GM18858 (cell line): ENCODE data around the gene HSFX2.
A peak's percentile ranks its signal among the peaks of the same experiment; 100 is the strongest.
"Not testable (repeated sequence)": the region's sequence is repeated elsewhere in the genome, so short reads cannot be mapped to it uniquely, and the experiment has no call there.

Experiments used
- ATAC-seq: cut with Tn5 transposase; IDR thresholded peaks from one replicate; pipeline ENCODE4 v1.9.1; 2021; ENCODE audit not compliant: unreplicated experiment

Gene HSFX2

DNA sequence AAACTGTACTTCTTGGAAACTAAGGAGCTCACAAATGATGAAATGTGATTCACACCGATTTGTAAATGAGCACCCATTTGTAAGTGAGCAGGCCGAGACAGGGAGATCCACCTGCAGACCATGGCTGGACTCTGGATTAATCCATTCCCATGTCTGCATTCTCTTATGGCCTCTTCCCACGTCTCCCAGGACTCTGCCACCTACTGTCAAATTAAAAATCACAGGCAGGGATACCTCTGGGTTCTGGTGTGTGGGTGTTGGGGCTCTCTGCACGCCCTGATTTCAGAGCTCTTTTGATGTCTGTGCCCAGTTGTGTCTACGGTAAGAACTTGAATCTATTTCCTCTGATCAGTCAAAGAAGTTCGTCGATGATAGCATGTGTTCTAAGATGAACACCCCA is 4.1 kb downstream of the HSFX2 start:
- not testable (repeated sequence) for ATAC-seq

DNA sequence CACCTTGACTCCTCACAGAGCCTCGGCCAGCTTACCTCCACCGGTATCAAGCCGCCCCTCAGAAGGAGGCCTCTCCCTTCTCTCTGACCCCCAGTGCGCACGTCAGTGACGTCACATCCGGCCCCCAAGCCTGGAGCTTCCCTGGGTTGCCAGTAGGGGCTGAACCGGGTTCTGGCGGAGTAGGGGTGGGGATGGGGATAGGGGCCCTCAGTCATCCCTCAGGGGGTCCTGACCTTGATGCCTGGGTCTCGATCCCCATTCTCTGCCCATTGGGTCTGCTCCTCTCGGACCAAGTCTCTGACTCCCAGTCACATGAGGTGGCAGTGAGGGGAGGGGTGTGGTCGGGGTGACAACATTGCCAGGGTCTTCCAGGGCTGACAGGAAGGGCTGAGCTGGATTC is 7.8 kb downstream of the HSFX2 start, which contains the start of gene MAGEA9B:
TSS of gene MAGEA9B (minus strand) at position 101 of the 400 bp plus-strand sequence. CDS start 4,280 bp downstream, outside the sequence.
- not testable (repeated sequence) for ATAC-seq

DNA sequence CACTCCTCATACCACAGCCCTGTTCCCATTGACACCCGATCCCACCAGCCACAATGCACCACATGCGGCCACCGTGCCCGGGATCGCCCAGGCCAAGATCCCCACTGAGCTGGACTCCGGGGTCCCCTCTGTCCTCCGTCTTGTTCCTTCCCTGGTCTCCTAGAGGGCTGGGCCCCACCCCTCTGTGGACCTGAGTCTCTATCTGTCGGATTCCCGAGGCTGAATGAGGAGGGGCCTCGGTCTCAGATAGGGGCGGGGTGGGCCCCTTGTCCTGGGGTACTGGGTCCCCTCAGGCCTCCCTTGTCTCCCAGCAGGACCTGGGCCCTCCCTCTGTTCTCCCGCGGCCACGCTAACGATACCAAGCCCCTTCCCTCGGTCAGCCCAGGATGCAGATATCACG is 9.5 kb downstream of the HSFX2 start:
- not testable (repeated sequence) for ATAC-seq

DNA sequence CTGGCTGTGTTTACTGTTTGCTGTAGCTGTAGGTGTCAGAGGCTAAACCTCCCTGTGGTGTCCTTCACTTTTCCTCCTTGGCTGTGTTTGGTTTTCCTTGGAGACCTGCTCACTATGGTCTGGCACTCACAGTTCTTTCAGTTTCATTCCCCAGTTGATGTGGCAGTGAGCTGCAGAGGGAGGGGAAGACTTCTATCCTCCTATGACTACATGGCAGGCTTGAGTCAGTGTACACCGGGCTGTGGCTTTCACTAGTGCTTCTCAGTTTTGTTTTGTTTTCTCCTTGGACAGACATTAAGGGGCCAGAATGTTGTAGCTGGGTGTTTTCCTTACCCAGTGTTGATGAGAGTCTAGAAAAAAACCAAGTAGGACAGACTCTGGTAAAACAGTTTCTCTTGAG is 21.7 kb downstream of the HSFX2 start:
- peak; percentile 100 for ATAC-seq

DNA sequence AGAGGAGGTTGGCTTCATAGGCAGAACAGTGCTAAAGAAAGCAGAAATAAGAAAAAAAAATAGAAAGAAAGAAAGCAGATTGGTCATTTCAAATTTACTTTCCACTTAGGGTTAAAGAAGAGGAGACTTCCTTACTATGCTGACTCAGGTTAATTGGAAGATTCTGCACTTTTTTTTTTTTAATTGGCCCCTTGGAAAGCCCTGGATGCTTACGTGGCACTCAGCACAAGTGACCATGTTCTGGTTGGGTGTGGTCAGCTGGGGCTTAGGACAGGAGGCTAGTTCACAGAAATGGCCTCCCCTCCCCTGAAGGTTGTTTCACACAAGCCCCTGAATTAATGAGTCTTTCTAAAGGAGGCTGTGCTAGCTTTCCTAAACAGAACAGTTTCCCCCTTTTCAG is 22.4 kb downstream of the HSFX2 start:
- ATAC-seq = no peak

GRCh38 chrX:149571770-149572169 is 23.3 kb downstream of the HSFX2 start:
- ATAC-seq = no peak

- ATAC-seq = no peak
These were observed 24.4 kb downstream of the HSFX2 start for GRCh38 chrX:149570668-149571067.

GRCh38 chrX:149569770-149570169 is 25.3 kb downstream of the HSFX2 start:
- no peak for ATAC-seq

DNA sequence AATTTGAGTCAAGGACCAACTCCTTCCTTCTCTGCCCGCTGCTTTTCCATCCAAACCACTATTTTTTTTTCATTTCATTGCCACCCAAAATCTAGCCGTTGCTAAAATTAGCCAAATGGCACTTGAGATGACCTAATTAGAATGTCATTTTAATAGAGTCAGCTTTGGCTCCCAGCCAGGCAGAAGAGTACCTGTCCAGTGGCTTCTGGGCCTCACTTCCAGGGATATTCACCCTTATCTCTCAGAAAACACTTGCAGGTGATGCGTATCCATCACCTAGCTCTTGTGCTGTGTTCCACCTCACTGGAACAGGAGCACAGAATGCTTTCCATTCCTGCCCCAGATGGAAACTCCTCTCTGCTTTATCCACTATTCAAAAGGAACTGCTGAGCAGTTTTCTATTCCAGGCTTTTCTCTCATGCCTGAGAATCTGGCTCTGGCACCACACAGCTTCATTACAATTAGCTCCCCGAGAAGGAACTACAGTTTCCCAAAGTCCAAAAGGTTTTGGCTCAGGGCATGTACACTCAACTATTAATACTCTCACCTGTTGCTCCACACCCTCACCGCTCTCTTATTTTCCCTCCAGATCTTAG is 26.3 kb downstream of the HSFX2 start:
- no peak for ATAC-seq

DNA sequence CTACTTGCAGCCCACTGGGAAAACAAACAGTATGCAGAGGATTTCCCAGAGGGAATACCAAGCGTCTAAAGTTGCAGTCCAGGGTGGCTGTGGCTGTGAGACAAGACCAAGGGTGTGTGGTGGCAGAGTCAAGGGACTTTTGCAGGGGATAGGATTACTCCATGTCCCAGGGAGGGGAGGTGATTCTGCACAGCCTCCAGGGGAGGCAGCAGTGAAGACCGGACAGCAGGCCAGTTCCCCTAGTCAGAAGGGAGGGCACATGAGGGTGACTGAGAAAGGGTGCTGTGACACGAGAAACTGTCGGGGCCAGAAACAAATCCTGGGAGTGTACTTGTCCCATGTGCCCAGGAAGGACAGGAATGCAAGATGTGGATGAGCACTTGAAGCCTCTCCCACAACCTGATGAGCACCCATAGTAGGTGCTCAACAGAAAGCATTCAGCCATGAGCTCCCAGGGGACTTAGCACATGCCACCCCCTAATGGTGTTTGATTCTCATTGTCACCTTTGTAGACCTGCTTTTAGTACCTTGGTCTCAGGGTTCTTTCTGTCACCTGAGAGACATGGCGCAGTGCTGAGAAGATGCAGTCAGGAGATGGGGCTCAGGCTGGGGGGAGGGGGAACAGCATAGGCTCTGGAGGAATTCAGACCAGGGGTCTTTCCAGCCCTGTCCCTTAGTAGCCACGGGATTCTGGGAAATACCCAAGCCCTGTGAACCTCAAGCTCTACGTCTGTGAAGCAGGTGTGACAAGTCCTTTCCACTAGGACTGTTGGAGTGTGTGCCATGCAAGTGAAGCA is 27.3 kb downstream of the HSFX2 start:
- no peak for ATAC-seq

DNA sequence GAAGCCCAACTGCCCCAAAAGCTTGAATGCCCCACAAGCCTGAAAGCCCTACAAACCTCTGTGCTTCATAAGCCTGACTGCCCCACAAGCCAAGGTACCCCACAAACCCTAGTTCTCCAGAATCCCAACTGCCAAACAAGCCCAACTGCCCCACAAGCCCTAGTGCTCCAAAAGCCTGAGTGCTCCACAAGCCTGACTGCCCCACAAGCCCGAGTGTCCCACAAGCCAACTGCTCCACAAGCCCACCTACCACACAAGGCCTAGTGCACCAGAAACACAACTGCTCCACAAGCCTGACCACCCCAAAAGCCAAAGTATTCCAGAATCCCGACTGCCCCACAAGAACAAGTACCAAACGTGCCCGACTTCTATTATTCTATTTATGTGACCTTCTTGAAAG is 31.8 kb downstream of the HSFX2 start:
- no peak for ATAC-seq

- not testable (repeated sequence) for ATAC-seq
These were observed 39.9 kb downstream of the HSFX2 start for GRCh38 chrX:149555251-149555650.

DNA sequence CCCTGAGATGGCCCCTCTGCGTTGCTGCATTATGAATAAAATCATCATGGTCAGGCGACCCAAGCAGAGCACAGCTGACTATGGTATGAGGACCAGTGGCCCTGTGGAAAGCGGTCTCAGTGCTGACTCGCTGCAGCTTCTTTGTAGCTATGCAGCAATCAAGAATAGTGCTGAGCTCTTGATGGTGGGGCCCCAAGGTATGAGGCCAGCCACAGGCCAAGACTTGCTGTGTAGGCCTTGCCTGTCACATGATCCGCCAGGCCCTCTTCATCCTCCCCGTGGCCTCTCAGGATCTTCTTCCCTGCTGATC is 43.2 kb downstream of the HSFX2 start:
- ATAC-seq = not testable (repeated sequence)

DNA sequence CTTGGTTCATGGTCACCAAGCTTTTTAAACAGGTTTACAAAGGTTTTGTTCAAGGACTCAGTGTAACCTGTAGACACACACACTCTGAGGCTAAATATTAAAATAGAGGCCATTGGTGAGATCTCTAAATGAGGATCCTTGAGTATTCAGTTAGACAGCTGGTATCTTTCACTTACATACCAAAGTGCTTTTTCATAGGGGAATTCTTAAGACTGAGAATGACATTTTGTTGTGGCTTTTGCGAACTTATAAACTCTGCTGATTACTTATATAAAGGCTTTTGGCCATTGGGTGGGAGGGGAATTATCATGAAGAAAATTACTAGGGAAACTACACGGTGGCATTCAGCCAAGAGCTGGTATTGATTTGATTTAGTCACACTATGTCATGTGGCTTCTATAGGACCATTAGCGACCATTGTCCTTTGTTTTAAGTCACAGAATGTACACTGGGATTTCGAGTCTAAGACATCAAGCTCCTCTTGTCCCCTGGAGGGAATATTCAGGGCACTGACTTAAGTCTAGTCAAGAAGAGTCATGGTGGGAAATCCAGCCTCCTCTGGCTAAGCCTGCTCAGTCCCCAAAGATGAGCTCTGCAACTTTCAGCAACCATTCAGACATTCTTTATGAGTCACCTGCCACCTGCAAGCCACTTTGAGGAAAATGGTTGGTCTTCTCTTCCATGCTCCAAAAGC is 43.7 kb downstream of the HSFX2 start:
- not testable (repeated sequence) for ATAC-seq

- not testable (repeated sequence) for ATAC-seq
These were observed 44.7 kb downstream of the HSFX2 start for GRCh38 chrX:149550454-149550853.

GRCh38 chrX:149549701-149550100 is 45.4 kb downstream of the HSFX2 start, which contains the start of gene HSFX3:
TSS of gene HSFX3 (minus strand) at chrX:149549924. CDS start at chrX:149549852, 72 bp downstream.
- ATAC-seq = not testable (repeated sequence)

- ATAC-seq = not testable (repeated sequence)
These were observed 47.3 kb downstream of the HSFX2 start for GRCh38 chrX:149547782-149548181.

DNA sequence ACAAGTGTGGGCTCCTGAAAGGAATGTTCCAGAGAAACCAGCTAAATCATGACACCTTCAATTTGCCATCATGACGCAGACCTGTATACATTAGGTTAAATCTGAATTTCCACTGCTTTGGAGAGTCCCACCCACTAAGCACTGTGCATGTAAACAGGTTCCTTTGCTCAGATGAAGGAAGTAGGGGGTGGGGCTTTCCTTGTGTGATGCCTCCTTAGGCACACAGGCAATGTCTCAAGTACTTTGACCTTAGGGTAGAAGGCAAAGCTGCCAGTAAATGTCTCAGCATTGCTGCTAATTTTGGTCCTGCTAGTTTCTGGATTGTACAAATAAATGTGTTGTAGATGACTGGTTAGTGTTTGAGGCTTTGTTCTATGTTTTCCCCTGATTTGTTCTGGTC is 48.2 kb downstream of the HSFX2 start:
- not testable (repeated sequence) for ATAC-seq

DNA sequence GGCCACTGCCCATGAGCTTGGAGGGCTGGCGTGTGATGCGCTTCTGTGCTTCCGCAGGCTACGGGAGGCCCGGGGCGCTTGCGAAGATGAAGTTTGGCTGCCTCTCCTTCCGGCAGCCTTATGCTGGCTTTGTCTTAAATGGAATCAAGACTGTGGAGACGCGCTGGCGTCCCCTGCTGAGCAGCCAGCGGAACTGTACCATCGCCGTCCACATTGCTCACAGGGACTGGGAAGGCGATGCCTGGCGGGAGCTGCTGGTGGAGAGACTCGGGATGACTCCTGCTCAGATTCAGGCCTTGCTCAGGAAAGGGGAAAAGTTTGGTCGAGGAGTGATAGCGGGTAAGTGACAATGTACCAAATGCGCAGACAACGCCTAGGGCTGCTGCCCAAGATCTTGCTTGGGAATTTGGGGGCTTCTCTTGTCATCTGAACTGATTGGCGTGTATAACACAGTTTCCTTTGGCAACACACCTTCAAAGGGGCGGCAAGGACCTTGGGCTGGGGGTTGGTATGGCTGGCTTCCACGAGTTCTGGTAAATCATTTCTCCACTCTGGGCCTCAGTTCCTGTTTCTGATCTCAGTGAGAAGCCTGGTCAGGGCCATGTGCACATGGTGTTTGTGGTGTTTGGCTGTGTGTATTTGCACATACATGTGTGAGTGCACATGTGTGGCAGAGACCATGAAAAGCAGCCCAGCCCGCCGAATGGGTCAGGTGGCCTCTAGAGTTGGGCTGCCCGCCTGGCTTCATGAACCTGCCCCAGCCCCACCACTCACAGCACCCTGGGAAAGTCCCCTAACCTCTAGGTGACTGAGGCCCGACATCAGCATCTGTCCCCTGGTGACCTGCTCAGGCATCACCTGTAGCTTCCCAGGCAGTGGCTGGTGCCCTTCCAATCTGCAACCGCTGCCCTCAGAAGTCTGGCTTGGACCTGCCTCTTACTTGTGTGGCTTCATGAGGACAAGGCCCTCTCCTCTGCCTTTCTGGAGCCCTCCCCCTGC is 49.3 kb downstream of the HSFX2 start:
- ATAC-seq = not testable (repeated sequence)
